Panc1 (cell line): Measurements from ENCODE around the gene DLGAP5.

Experiments
- POLR2AphosphoS5 ChIP-seq: IDR thresholded peaks from 2 replicates; pipeline ENCODE4 v1.6.1; 2012; ENCODE audit warnings: mild to moderate bottlenecking, low read depth, low read length, moderate library complexity
- REST ChIP-seq, 2 experiments: IDR thresholded peaks; 2 replicates each; pipeline ENCODE4 v1.6.1; 2011 to 2012; ENCODE audit warnings: low read depth in 2 of 2, control low read depth in 1 of 2, low read length in 1 of 2, mild to moderate bottlenecking in 1 of 2, moderate library complexity in 1 of 2; ENCODE audit not compliant: insufficient read depth in 1 of 2
- SIN3A ChIP-seq: IDR thresholded peaks from 2 replicates; pipeline ENCODE4 v1.6.1; 2012; ENCODE audit warnings: low read depth, mild to moderate bottlenecking, low read length, moderate library complexity, borderline replicate concordance; ENCODE audit not compliant: insufficient read depth
- TF ChIP-seq, protein P1 (sequence below): fragments of 450-650 bp; IDR thresholded peaks from 2 replicates; pipeline ENCODE4 v1.5.1; 2017; ENCODE audit warnings: mild to moderate bottlenecking

- no peak for TF ChIP-seq REST (IDR thresholded peaks at IDR 0.05; ENCODE audit: insufficient read depth in 1 of 2, low read depth in 2 of 2, low read length in 1 of 2)
- TF ChIP-seq POLR2AphosphoS5 = no peak
- TF ChIP-seq, protein P1, sequence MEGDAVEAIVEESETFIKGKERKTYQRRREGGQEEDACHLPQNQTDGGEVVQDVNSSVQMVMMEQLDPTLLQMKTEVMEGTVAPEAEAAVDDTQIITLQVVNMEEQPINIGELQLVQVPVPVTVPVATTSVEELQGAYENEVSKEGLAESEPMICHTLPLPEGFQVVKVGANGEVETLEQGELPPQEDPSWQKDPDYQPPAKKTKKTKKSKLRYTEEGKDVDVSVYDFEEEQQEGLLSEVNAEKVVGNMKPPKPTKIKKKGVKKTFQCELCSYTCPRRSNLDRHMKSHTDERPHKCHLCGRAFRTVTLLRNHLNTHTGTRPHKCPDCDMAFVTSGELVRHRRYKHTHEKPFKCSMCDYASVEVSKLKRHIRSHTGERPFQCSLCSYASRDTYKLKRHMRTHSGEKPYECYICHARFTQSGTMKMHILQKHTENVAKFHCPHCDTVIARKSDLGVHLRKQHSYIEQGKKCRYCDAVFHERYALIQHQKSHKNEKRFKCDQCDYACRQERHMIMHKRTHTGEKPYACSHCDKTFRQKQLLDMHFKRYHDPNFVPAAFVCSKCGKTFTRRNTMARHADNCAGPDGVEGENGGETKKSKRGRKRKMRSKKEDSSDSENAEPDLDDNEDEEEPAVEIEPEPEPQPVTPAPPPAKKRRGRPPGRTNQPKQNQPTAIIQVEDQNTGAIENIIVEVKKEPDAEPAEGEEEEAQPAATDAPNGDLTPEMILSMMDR = no peak
- no peak for TF ChIP-seq SIN3A
These were observed 20.9 kb downstream of the DLGAP5 start for GRCh38 chr14:55170526-55170925.
